ENCODE data around the gene ETFB.

GRCh38 chr19:51387924-51388389 lies 21.8 kb upstream of the ETFB start, which contains the start of gene LIM2:
- TF ChIP-seq CTCF (IDR thresholded peaks at IDR 0.05) (no peak), POLR2A (IDR thresholded peaks at IDR 0.05) (no peak)
